ENCODE results near the gene DIO3. TPM values are rescaled to one million over a fixed set of nuclear protein-coding genes. Genes with fewer than 3 reads are reported as not detected.

DIO3 gene
- total RNA-seq, 3 donors from 2014 or later = 1.8 to 2.5 (median 1.9) TPM

DNA sequence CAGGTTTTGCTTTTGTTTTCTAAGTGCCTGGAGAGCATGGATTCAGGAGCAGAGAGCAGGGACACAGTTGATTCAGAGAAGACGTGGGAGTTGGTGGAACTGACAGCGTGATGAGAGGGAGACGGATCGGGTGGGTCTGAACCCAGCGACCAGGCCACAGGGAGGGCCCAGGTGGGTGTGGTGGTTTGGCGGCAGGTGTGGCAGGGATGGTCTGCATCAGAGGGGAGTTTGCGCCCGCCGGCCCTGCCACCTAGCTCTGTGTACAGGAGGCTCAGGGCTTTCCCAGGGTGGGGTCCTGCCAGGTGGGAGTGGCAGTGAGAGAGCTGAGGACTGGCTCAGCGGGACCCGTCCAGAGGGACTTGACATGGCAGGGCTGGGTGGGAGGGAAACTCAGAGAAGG, 33.3 kb upstream of the DIO3 start:
- ATAC-seq = no peak
- H3K4me3 ChIP-seq = no peak overlapping the region
- TF ChIP-seq, protein P1, sequence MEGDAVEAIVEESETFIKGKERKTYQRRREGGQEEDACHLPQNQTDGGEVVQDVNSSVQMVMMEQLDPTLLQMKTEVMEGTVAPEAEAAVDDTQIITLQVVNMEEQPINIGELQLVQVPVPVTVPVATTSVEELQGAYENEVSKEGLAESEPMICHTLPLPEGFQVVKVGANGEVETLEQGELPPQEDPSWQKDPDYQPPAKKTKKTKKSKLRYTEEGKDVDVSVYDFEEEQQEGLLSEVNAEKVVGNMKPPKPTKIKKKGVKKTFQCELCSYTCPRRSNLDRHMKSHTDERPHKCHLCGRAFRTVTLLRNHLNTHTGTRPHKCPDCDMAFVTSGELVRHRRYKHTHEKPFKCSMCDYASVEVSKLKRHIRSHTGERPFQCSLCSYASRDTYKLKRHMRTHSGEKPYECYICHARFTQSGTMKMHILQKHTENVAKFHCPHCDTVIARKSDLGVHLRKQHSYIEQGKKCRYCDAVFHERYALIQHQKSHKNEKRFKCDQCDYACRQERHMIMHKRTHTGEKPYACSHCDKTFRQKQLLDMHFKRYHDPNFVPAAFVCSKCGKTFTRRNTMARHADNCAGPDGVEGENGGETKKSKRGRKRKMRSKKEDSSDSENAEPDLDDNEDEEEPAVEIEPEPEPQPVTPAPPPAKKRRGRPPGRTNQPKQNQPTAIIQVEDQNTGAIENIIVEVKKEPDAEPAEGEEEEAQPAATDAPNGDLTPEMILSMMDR (IDR thresholded peaks at IDR 0.05) = no peak
- no peaks in the 10 kb centered on the region for H3K36me3 ChIP-seq (ENCODE audit: low read depth)
- intact Hi-C loops (cut with DNase I, micrococcal nuclease) = no loop called here
- no peak for DNase-seq
- no peaks in the 10 kb centered on the region for H3K4me1 ChIP-seq (ENCODE audit: low read depth)
- no peaks in the 10 kb centered on the region for H3K9me3 ChIP-seq

DNA sequence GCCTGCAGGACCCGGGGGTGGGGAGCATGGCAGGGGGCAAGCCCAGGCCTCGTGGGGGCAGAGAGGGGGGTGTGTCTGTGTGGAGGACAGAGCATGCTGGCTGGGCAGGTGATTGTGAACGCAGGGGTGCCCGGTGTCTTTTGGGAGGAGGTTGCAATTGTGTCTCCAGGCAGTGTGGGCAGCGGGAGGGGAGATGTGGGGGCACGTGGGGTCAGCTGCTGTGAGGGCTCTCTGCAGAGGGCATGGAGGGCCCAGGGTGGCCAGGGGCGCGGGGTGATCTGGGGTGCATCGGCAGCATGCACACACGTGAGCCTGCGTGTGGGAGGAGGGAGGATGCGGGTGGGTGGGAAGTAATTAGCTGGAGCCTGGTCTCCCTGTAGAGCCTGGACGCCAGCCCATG, 32.2 kb upstream of the DIO3 start:
- Histone ChIP-seq H3K9me3 (no peaks in the 10 kb centered on the region), H3K36me3 (ENCODE audit: low read depth) (no peaks in the 10 kb centered on the region), H3K4me1 (ENCODE audit: low read depth) (no peaks in the 10 kb centered on the region), H3K4me3 (no peak overlapping the region)
- TF ChIP-seq, protein P1 (IDR thresholded peaks at IDR 0.05) = no peak
- intact Hi-C loops (cut with DNase I, micrococcal nuclease) = no loop called here
- ATAC-seq (no peak), DNase-seq (no peak)

DNA sequence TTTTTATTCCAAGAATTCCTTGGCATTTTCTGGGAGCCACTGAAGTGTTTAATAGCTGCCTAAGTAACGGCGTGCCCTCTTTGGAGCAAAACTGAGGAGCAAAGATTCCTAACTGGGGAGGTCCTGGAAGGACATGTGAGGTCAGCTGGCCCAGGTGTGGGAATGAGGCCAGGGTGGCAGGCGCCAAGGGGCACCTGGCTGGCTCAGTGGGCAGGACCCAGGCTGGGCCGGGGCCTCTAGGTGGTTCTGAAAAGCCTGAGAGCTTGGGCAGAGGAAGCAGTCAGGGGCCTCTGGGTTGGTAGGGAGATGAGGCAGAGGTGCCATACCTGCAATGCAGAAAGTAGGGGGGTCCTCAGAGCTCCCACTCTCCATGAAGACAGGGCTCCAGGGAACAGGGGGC, 27.1 kb upstream of the DIO3 start:
- TF ChIP-seq, protein P1 (IDR thresholded peaks at IDR 0.05) = no peak
- ATAC-seq (no peak), DNase-seq (no peak)
- no peaks in the 10 kb centered on the region for H3K36me3 ChIP-seq (ENCODE audit: low read depth)
- no peak overlapping the region for H3K4me3 ChIP-seq
- peaks cover 10% of the 10 kb centered on the region for H3K4me1 ChIP-seq (ENCODE audit: low read depth)
- intact Hi-C loops (cut with DNase I, micrococcal nuclease) = no loop called here
- H3K9me3 ChIP-seq = no peaks in the 10 kb centered on the region

DNA sequence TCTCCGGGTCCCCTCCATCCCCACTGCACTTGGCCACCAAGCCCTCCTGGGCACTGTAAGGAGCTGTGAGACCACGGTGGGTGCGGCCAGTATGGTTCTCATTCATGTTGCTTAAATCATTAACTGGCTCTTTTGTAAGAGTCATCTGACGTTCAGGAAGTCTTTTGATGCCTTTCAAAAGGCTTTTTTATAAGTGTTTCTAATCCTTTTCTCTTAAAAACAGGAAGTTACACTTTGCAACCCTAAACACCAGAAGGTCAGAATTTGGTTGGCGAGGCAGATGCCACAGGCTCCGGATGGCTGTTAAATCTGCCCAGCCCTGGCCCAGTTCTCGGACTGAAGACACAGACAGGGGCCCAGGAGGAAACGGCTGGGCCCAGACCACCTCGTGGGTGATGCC, 26.1 kb upstream of the DIO3 start:
- ATAC-seq = peak; percentile 71
- Histone ChIP-seq H3K4me1 (ENCODE audit: low read depth) (peaks cover 10% of the 10 kb centered on the region), H3K36me3 (ENCODE audit: low read depth) (no peaks in the 10 kb centered on the region), H3K9me3 (no peaks in the 10 kb centered on the region), H3K4me3 (no peak overlapping the region)
- intact Hi-C loops (cut with DNase I, micrococcal nuclease) = no loop called here
- TF ChIP-seq, protein P1 (IDR thresholded peaks at IDR 0.05) = no peak
- DNase-seq = peak in 1 of 3 donors; percentile 37

DNA sequence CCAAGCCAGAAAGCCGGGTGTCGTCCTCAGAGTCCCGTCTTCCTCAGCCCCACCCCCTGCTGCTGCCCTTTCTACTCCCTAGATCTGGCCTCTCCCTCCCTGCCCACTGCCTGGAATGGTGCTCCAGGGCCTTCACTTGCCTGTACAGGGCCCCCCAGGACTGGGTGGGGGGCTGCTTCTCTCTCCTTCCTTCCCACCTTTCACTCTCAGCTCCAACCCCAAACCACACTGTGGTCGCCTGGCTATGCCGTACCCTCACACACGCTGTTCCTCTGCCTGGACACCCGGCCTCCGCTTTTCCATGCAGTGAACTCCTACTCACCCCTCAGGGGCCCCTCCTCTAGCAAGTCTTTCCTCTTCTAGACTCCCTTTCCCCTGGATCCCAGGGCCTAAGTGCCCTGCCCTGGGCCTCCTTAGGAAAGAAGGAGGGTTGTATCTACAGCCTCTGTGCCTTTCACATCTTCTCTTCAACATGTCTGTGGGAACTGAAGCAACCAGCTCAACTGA, 25.5 kb upstream of the DIO3 start:
- Histone ChIP-seq H3K36me3 (ENCODE audit: low read depth) (no peaks in the 10 kb centered on the region), H3K4me3 (no peak overlapping the region), H3K4me1 (ENCODE audit: low read depth) (peaks cover 10% of the 10 kb centered on the region), H3K9me3 (no peaks in the 10 kb centered on the region)
- TF ChIP-seq, protein P1 (IDR thresholded peaks at IDR 0.05) = no peak
- intact Hi-C loops (cut with DNase I, micrococcal nuclease) = no loop called here
- ATAC-seq = peak; percentile 39
- no peak for DNase-seq

DNA sequence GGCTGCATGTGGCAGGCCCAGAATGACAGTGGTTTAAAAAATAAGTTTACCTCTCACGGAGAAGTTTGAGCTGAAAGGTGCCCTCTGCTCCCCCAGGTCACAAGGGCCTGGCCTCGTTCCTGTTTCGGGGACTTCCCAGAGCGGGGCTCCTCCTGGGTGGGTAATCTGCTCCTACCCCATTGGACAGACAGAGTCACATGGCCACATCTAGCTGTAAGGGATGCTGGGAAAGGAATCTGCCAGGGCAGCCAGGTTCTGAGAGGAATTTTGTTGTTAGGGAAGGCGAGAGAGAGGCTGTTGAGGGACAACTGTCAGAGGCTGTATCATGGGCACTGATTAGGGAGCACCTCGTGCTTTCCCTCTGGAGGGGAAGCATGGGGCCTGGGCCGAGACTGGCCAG, 24.0 kb upstream of the DIO3 start:
- DNase-seq = no peak
- H3K36me3 ChIP-seq (ENCODE audit: low read depth) = no peaks in the 10 kb centered on the region
- TF ChIP-seq, protein P1 (IDR thresholded peaks at IDR 0.05) = no peak
- intact Hi-C loops (cut with DNase I, micrococcal nuclease) = no loop called here
- peaks cover 15% of the 10 kb centered on the region for H3K4me1 ChIP-seq (ENCODE audit: low read depth)
- no peak for ATAC-seq
- H3K4me3 ChIP-seq = no peak overlapping the region
- H3K9me3 ChIP-seq = no peaks in the 10 kb centered on the region

All from mucosa of descending colon (tissue), 3 donors.